Keratinocyte (primary cell): ENCODE measurements around the gene DBET. TPM values are rescaled to one million over a fixed set of nuclear protein-coding genes. Genes with fewer than 3 reads are reported as not detected.

Source experiments
- DNase-seq: peaks from one replicate; pipeline ENCODE4 v3.0.0-alpha.2; 2011; ENCODE audit warnings: low read depth, missing footprints, low spot score
- FAIRE-seq: peaks from 2 replicates; lab custom pipeline; 2011; peaks lifted over from hg19 to GRCh38; lab: Jason Lieb, UNC
- H2AFZ ChIP-seq: 2 replicates; pipeline ENCODE4 v1.6.0; 2012; ENCODE audit warnings: low read length, control low read depth, inconsistent platforms; ENCODE audit not compliant: control insufficient read depth
- H3K27ac ChIP-seq: 2 replicates; pipeline ENCODE4 v1.5.1; 2011; ENCODE audit warnings: low read length; ENCODE audit not compliant: control insufficient read depth, insufficient read depth
- H3K27me3 ChIP-seq: 3 replicates; pipeline ENCODE4 v1.6.0; 2011; ENCODE audit warnings: low read length; ENCODE audit not compliant: control insufficient read depth, insufficient read depth; ENCODE audit errors: extremely low read depth
- H3K36me3 ChIP-seq, 2 experiments: 2 replicates in 1 of 2; 3 replicates in 1 of 2; pipeline ENCODE4 v1.5.1; 2011; ENCODE audit warnings: low read length in 2 of 2, mild to moderate bottlenecking in 1 of 2; ENCODE audit not compliant: control insufficient read depth in 2 of 2, insufficient read depth in 2 of 2; ENCODE audit errors: extremely low read depth in 1 of 2
- H3K4me1 ChIP-seq: 3 replicates; pipeline ENCODE4 v1.5.1; 2011; ENCODE audit warnings: low read length; ENCODE audit not compliant: control insufficient read depth, insufficient read depth; ENCODE audit errors: extremely low read depth
- H3K4me2 ChIP-seq: 3 replicates; pipeline ENCODE4 v1.6.0; 2011; ENCODE audit warnings: low read depth, low read length; ENCODE audit not compliant: control insufficient read depth, insufficient read depth; ENCODE audit errors: extremely low read depth
- H3K4me3 ChIP-seq, 3 experiments: fragments of 200-600 bp in 1 of 3; sonication (generic) in 1 of 3; 2 replicates in 2 of 3; 3 replicates in 1 of 3; pipeline ENCODE4 v1.5.1; 2011 to 2016; ENCODE audit warnings: low read length in 3 of 3, mild to moderate bottlenecking in 3 of 3, control low read depth in 2 of 3, inconsistent platforms in 1 of 3, low read depth in 1 of 3, mixed read lengths in 1 of 3, mixed run types in 1 of 3, moderate library complexity in 1 of 3; ENCODE audit not compliant: control insufficient read depth in 2 of 3, insufficient read depth in 2 of 3; ENCODE audit errors: extremely low read depth in 1 of 3
- H3K79me2 ChIP-seq: 2 replicates; pipeline ENCODE4 v1.6.0; 2012; ENCODE audit warnings: low read length; ENCODE audit not compliant: control insufficient read depth, insufficient read depth
- H3K9ac ChIP-seq: 3 replicates; pipeline ENCODE4 v1.6.0; 2011; ENCODE audit warnings: low read length; ENCODE audit not compliant: control insufficient read depth, insufficient read depth; ENCODE audit errors: extremely low read depth
- H3K9me1 ChIP-seq: 3 replicates; pipeline ENCODE4 v1.6.0; 2011; ENCODE audit warnings: low read length; ENCODE audit not compliant: control insufficient read depth, insufficient read depth; ENCODE audit errors: extremely low read depth
- H3K9me3 ChIP-seq: 2 replicates; pipeline ENCODE4 v1.5.1; 2012; ENCODE audit warnings: low read depth, low read length; ENCODE audit not compliant: control insufficient read depth
- H4K20me1 ChIP-seq: 3 replicates; pipeline ENCODE4 v1.6.0; 2011; ENCODE audit warnings: low read length; ENCODE audit not compliant: control insufficient read depth, insufficient read depth; ENCODE audit errors: extremely low read depth
- CTCF ChIP-seq, 3 experiments: IDR thresholded peaks in 1 of 3; conservative IDR thresholded peaks in 1 of 3; optimal IDR thresholded peaks in 1 of 3; 2 replicates in 2 of 3; 3 replicates in 1 of 3; pipeline versions ENCODE3 to v1.5.1; 2011; ENCODE audit warnings: low read length in 3 of 3, mild to moderate bottlenecking in 3 of 3, moderate library complexity in 2 of 3, control low read depth in 1 of 3, inconsistent platforms in 1 of 3; ENCODE audit not compliant: insufficient read depth in 2 of 3; ENCODE audit errors: extremely low read depth in 1 of 3
- EZH2 ChIP-seq: IDR thresholded peaks from one replicate; pipeline ENCODE4 v1.6.1; 2012; ENCODE audit warnings: inconsistent platforms, mild to moderate bottlenecking, low read length, moderate library complexity
- dilution Hi-C: fragments of 300-500 bp; cut with MboI; formaldehyde crosslinking; loops from one replicate; pipeline ENCODE4 v1.7.0; 2020; ENCODE audit warnings: low sequenced_read_pairs; ENCODE audit not compliant: extremely low pct_ligation_motif_present
- polyA plus RNA-seq, 5 experiments: library from polyadenylated mRNA; depleted of rRNA in 3 of 5; stranded (reverse) in 3 of 5; stranded (forward) in 1 of 5; unstranded in 1 of 5; fragments of >200 nt; gene quantifications; 1 replicate in 1 of 5; 2 replicates in 3 of 5; 3 replicates in 1 of 5; pipeline versions ENCODE4 v1.2.1 to v1.2.3, GENCODE V29; 2011 to 2012; ENCODE audit warnings: missing spikeins in 2 of 5, low read depth in 1 of 5, low replicate concordance in 1 of 5

DBET gene
- polyA plus RNA-seq, 1 donor (not counting 4 experiments of a cell fraction or from before 2014, with no cell fraction given) = not detected

GRCh38 chr4:190017357-190018200 lies 46.7 kb upstream of the DBET start:
- DNase-seq = no peak
- no peak overlapping the region for H3K4me3 ChIP-seq
- no peak overlapping the region for H3K27ac ChIP-seq
- H3K9me3 ChIP-seq = peaks cover 4% of the 10 kb centered on the region
- no peak overlapping the region for H3K9ac ChIP-seq
- H3K4me2 ChIP-seq = no peak overlapping the region
- H3K27me3 ChIP-seq = peaks cover 70% of the 10 kb centered on the region
- no peak for FAIRE-seq
- H3K36me3 ChIP-seq = no peaks in the 10 kb centered on the region
- no peaks in the 10 kb centered on the region for H3K4me1 ChIP-seq
- no peaks in the 10 kb centered on the region for H4K20me1 ChIP-seq
- TF ChIP-seq EZH2 = peak; percentile 98
- TF ChIP-seq CTCF (optimal IDR thresholded peaks at IDR 0.05 in 1 of 3, IDR thresholded peaks at IDR 0.05 in 1 of 3, conservative IDR thresholded peaks at IDR 0.05 in 1 of 3; ENCODE audit: extremely low read depth in 1 of 3, insufficient read depth in 2 of 3, low read length in 3 of 3) = no peak
- no peak overlapping the region for H2AFZ ChIP-seq
- H3K9me1 ChIP-seq = no peaks in the 10 kb centered on the region
- no peaks in the 10 kb centered on the region for H3K79me2 ChIP-seq
- dilution Hi-C loops = no loop called here

DNA sequence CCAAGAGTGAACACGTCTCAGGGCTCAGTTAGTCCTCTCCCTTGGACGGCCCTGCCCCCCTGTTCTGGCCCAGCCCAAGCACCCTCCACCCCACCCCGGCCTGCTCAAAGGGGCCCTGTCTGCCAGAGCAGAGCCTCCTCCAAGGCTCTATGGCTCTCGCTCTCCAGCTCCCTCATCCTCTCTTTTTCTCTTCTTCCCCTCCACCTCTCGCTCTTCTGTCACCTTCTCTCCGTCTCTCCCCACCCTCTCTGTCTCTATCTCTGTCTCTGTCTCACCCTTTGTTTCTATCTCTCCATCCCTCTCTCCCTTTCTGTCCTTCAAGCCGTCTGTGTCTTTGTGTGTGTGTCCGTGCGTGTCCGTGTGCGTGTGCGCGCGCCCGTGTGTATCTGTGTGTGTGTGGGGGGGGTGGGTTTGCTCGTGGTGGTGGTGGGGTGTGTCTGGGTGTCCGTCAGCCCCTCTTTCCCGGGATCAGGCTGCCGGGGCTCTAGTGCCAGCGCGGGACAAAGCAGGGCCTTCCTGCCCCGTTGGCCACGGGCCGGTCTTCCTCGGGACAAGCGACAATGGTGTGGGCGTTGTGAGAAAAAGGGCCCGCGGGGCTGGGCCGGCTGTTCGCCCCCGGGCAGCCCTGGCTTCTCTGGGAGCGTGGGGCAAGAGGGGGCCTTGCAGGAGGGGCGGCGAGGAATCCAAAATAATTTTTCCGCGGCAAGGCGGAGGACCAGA lies 45.9 kb upstream of the DBET start:
- Histone ChIP-seq H3K27ac (no peak overlapping the region), H3K79me2 (no peaks in the 10 kb centered on the region), H3K9me3 (peaks cover 4% of the 10 kb centered on the region), H4K20me1 (no peaks in the 10 kb centered on the region), H3K4me3 (no peak overlapping the region), H3K27me3 (peaks cover 70% of the 10 kb centered on the region), H3K36me3 (no peaks in the 10 kb centered on the region), H3K9ac (no peak overlapping the region), H3K9me1 (no peaks in the 10 kb centered on the region), H3K4me2 (no peak overlapping the region), H2AFZ (no peak overlapping the region), H3K4me1 (no peaks in the 10 kb centered on the region)
- dilution Hi-C loops = no loop called here
- FAIRE-seq (no peak), DNase-seq (no peak)
- no peak for TF ChIP-seq CTCF (optimal IDR thresholded peaks at IDR 0.05 in 1 of 3, IDR thresholded peaks at IDR 0.05 in 1 of 3, conservative IDR thresholded peaks at IDR 0.05 in 1 of 3; ENCODE audit: extremely low read depth in 1 of 3, insufficient read depth in 2 of 3, low read length in 3 of 3)
- TF ChIP-seq EZH2 = peak; percentile 20
